Activated T-helper 1 cell treated with anti-CD3 and anti-CD28 coated beads, Interleukin-12 subunit alpha, Interleukin-12 subunit beta, Interleukin-2, Interleukin-4 antibody, amounts not matched to agents 30 ng/mL and 10 ng/mL and 1 ng/mL, durations not matched to agents 14 hours and 24 hours and 36 hours (primary cell): ENCODE measurements around the gene MLLT6. TPM values are rescaled to one million over a fixed set of nuclear protein-coding genes. Genes with fewer than 3 reads are reported as not detected.

Experiments
- DNase-seq: peaks from one replicate; pipeline ENCODE4 v3.0.0; 2021; ENCODE audit warnings: low spot score
- H3K27ac Mint-ChIP-seq: one replicate; pipeline ENCODE4 v1.8.0; 2021; ENCODE audit warnings: mild to moderate bottlenecking, mixed read lengths
- H3K27me3 Mint-ChIP-seq: one replicate; pipeline ENCODE4 v1.8.0; 2022; ENCODE audit warnings: mild to moderate bottlenecking, moderate library complexity, mixed read lengths; ENCODE audit not compliant: insufficient read depth
- H3K36me3 Mint-ChIP-seq: one replicate; pipeline ENCODE4 v1.8.0; 2021; ENCODE audit warnings: low read depth, mixed read lengths
- H3K4me1 Mint-ChIP-seq: one replicate; pipeline ENCODE4 v1.8.0; 2021; ENCODE audit warnings: low read depth, mixed read lengths
- H3K4me3 Mint-ChIP-seq: one replicate; pipeline ENCODE4 v1.8.0; 2021; ENCODE audit warnings: mild to moderate bottlenecking, moderate library complexity, mixed read lengths
- H3K9me3 Mint-ChIP-seq: one replicate; pipeline ENCODE4 v1.8.0; 2021; ENCODE audit warnings: mixed read lengths
- intact Hi-C: fragments of 100-400 bp; cut with micrococcal nuclease; formaldehyde crosslinking; loops from one replicate; pipeline ENCODE4 v1.15.1; 2024
- total RNA-seq: library from RNA; stranded (reverse); gene quantifications from 2 replicates; pipeline ENCODE4 v1.2.3, GENCODE V29; 2022

MLLT6 gene
- total RNA-seq, 1 donor from 2014 or later, result 250 TPM

- intact Hi-C loops, result loop anchor here (5.0 kb wide), 1 partner anchor 62 kb away; the partner anchor contains the start of gene SRCIN1
- Mint-ChIP-seq H3K4me1 (peaks cover 25% of the 10 kb centered on the region), H3K36me3 (peaks cover 17% of the 10 kb centered on the region), H3K27me3 (peaks cover 54% of the 10 kb centered on the region), H3K4me3 (no peak overlapping the region), H3K27ac (no peak overlapping the region), H3K9me3 (no peaks in the 10 kb centered on the region)
- DNase-seq, result no peak
Measured at GRCh38 chr17:38669520-38669919, 35.6 kb upstream of the MLLT6 start.

- intact Hi-C loops, result loop anchor here (5.0 kb wide), 1 partner anchor 480 kb away; the partner anchor contains the start of gene PLXDC1
- Mint-ChIP-seq H3K27me3 (peaks cover 50% of the 10 kb centered on the region), H3K9me3 (no peaks in the 10 kb centered on the region), H3K27ac (no peak overlapping the region), H3K4me1 (peaks cover 48% of the 10 kb centered on the region), H3K4me3 (peak overlapping the region; percentile 80), H3K36me3 (peaks cover 17% of the 10 kb centered on the region)
- DNase-seq, result no peak
Measured at GRCh38 chr17:38671939-38672720, 32.9 kb upstream of the MLLT6 start.

- peaks cover 41% of the 10 kb centered on the region for H3K27me3 Mint-ChIP-seq
- intact Hi-C loops, result loop anchor here (5.0 kb wide), 1 partner anchor 479 kb away; the partner anchor contains the start of gene PLXDC1
- no peak for DNase-seq
Measured at GRCh38 chr17:38672788-38673706, 32.0 kb upstream of the MLLT6 start.

GRCh38 chr17:38673707-38674013, 31.4 kb upstream of the MLLT6 start:
- H3K4me1 Mint-ChIP-seq, result peaks cover 45% of the 10 kb centered on the region
- H3K27me3 Mint-ChIP-seq, result peaks cover 35% of the 10 kb centered on the region
- no peak for DNase-seq
- peaks cover 15% of the 10 kb centered on the region for H3K36me3 Mint-ChIP-seq
- intact Hi-C loops, result loop anchor here (5.0 kb wide), 1 partner anchor 479 kb away; the partner anchor contains the start of gene PLXDC1
- no peaks in the 10 kb centered on the region for H3K9me3 Mint-ChIP-seq
- H3K4me3 Mint-ChIP-seq, result peak overlapping the region; percentile 80
- no peak overlapping the region for H3K27ac Mint-ChIP-seq

More at GRCh38 chr17:38672788-38673706, 32.0 kb upstream of the MLLT6 start:
- no peaks in the 10 kb centered on the region for H3K9me3 Mint-ChIP-seq
- peaks cover 17% of the 10 kb centered on the region for H3K36me3 Mint-ChIP-seq
- H3K4me3 Mint-ChIP-seq, result peak overlapping the region; percentile 80
- no peak overlapping the region for H3K27ac Mint-ChIP-seq
- peaks cover 45% of the 10 kb centered on the region for H3K4me1 Mint-ChIP-seq

GRCh38 chr17:38674014-38674748, 30.9 kb upstream of the MLLT6 start:
- Mint-ChIP-seq H3K36me3 (peaks cover 14% of the 10 kb centered on the region), H3K4me1 (peaks cover 45% of the 10 kb centered on the region), H3K27me3 (peaks cover 30% of the 10 kb centered on the region), H3K27ac (no peak overlapping the region), H3K4me3 (peak overlapping the region; percentile 63), H3K9me3 (no peaks in the 10 kb centered on the region)
- DNase-seq, result peak; percentile 28
- intact Hi-C loops, result loop anchor here (5.0 kb wide), 1 partner anchor 478 kb away; the partner anchor contains the start of gene PLXDC1

GRCh38 chr17:38674749-38675615, 30.1 kb upstream of the MLLT6 start, which contains the start of gene EPOP:
Gene EPOP, minus strand, starts transcription at chr17:38674957. Its CDS starts 462 bp downstream, at chr17:38674495.
- peak; percentile 90 for DNase-seq
- no peaks in the 10 kb centered on the region for H3K9me3 Mint-ChIP-seq
- peaks cover 45% of the 10 kb centered on the region for H3K4me1 Mint-ChIP-seq
- intact Hi-C loops, result loop anchor here (5.0 kb wide), 1 partner anchor 477 kb away; the partner anchor contains the start of gene PLXDC1
- H3K4me3 Mint-ChIP-seq, result peak within 1 kb of the TSS; percentile 71
- H3K36me3 Mint-ChIP-seq, result peaks cover 13% of the 10 kb centered on the region
- H3K27me3 Mint-ChIP-seq, result peaks cover 22% of the 10 kb centered on the region
- peak within 1 kb of the TSS; percentile 86 for H3K27ac Mint-ChIP-seq

GRCh38 chr17:38676706-38677504, 28.2 kb upstream of the MLLT6 start:
- Mint-ChIP-seq H3K36me3 (peaks cover 6% of the 10 kb centered on the region), H3K4me1 (peaks cover 37% of the 10 kb centered on the region), H3K27me3 (peaks cover 5% of the 10 kb centered on the region), H3K27ac (peak overlapping the region; percentile 86), H3K9me3 (no peaks in the 10 kb centered on the region), H3K4me3 (peak overlapping the region; percentile 37)
- intact Hi-C loops, result loop anchor here (1.0 to 2.0 kb wide), 5 partner anchors 24 to 122 kb away; partner anchors contain the start of genes CISD3, PIP4K2B and PSMB3
- peak; percentile 75 for DNase-seq

GRCh38 chr17:38677819-38678218, 27.3 kb upstream of the MLLT6 start:
- intact Hi-C loops, result loop anchor here (1.0 to 2.0 kb wide), 4 partner anchors 23 to 121 kb away; partner anchors contain the start of genes PIP4K2B and PSMB3
- Mint-ChIP-seq H3K27ac (no peak overlapping the region), H3K36me3 (no peaks in the 10 kb centered on the region), H3K9me3 (no peaks in the 10 kb centered on the region), H3K27me3 (peaks cover 3% of the 10 kb centered on the region), H3K4me1 (peaks cover 29% of the 10 kb centered on the region), H3K4me3 (no peak overlapping the region)
- no peak for DNase-seq

GRCh38 chr17:38681096-38681495, 24.0 kb upstream of the MLLT6 start:
- H3K36me3 Mint-ChIP-seq, result no peaks in the 10 kb centered on the region
- peaks cover 5% of the 10 kb centered on the region for H3K27me3 Mint-ChIP-seq
- intact Hi-C loops, result no loop called here
- H3K4me1 Mint-ChIP-seq, result peaks cover 13% of the 10 kb centered on the region
- DNase-seq, result no peak
- no peak overlapping the region for H3K4me3 Mint-ChIP-seq
- H3K27ac Mint-ChIP-seq, result no peak overlapping the region
- H3K9me3 Mint-ChIP-seq, result no peaks in the 10 kb centered on the region

- Mint-ChIP-seq H3K27ac (no peak overlapping the region), H3K4me1 (no peaks in the 10 kb centered on the region), H3K4me3 (no peak overlapping the region), H3K36me3 (no peaks in the 10 kb centered on the region), H3K27me3 (peaks cover 5% of the 10 kb centered on the region), H3K9me3 (no peaks in the 10 kb centered on the region)
- no peak for DNase-seq
- intact Hi-C loops, result no loop called here
Measured at GRCh38 chr17:38685491-38685890, 19.6 kb upstream of the MLLT6 start.

- intact Hi-C loops, result no loop called here
- DNase-seq, result no peak
- H3K9me3 Mint-ChIP-seq, result no peaks in the 10 kb centered on the region
- H3K4me1 Mint-ChIP-seq, result no peaks in the 10 kb centered on the region
- H3K36me3 Mint-ChIP-seq, result no peaks in the 10 kb centered on the region
- no peak overlapping the region for H3K27ac Mint-ChIP-seq
- no peak overlapping the region for H3K4me3 Mint-ChIP-seq
- H3K27me3 Mint-ChIP-seq, result peaks cover 5% of the 10 kb centered on the region
Measured at GRCh38 chr17:38687286-38687685, 17.8 kb upstream of the MLLT6 start.
